ENCODE data around the gene CFAP97D1. TPM values are rescaled to one million over a fixed set of nuclear protein-coding genes. Genes with fewer than 3 reads are reported as not detected.

Gene CFAP97D1
- total and polyA plus RNA-seq, 2 experiments from 2014 or later: 0.07 to 0.10 TPM

DNA sequence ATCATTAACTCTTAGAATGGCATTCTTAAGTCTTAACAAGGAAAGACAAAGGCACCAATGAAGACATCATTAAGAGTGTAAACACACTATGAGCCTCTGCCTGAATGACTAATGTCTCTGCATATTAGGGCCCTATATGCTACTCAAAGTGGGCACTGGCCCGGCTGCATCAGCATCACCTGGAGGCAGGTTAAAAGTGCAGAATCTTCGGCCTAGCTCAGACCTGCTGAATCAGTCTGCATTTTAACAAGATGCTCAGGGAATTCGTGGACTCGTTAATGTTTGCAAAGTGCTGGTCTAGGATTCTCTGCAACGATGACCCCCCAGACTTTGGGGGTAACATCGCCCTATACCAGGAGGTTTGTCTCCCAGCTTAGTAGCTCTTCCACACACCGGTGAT is 46.0 kb downstream of the CFAP97D1 start:
- Histone ChIP-seq H3K4me1 (ENCODE audit: insufficient read depth) (no peaks in the 10 kb centered on the region), H3K9me2 (ENCODE audit: insufficient read depth) (no peaks in the 10 kb centered on the region), H3K4me2 (no peak overlapping the region), H3K27me3 (ENCODE audit: insufficient read depth) (no peaks in the 10 kb centered on the region), H3K36me3 (ENCODE audit: insufficient read depth) (no peaks in the 10 kb centered on the region), H3K79me2 (replicated peaks; ENCODE audit: insufficient read depth) (no peaks in the 10 kb centered on the region), H4K20me1 (replicated peaks; ENCODE audit: insufficient read depth) (no peaks in the 10 kb centered on the region; the same call in 1 of the 2 replicates), H3K4me3 (no peak overlapping the region), H3F3A (replicated peaks; ENCODE audit: low read depth) (no peaks in the 10 kb centered on the region), H3K27ac (ENCODE audit: low read depth) (no peak overlapping the region), H2AFZ (no peak overlapping the region)
- H3K4me1 Mint-ChIP-seq: peaks cover 7% of the 10 kb centered on the region
- ATAC-seq (no peak), DNase-seq (ENCODE audit: low spot score) (no peak)
- peaks cover 7% of the 10 kb centered on the region; the same call in 2 of the 3 replicates for H3K36me3 Mint-ChIP-seq (ENCODE audit: low read depth)
- no peak overlapping the region for H3K27ac Mint-ChIP-seq
- peaks cover 3% of the 10 kb centered on the region for H3K27me3 Mint-ChIP-seq (ENCODE audit: insufficient read depth, low read depth, poor library complexity)
- no peak overlapping the region for H3K4me3 Mint-ChIP-seq
- no peaks in the 10 kb centered on the region for H3K9me3 Mint-ChIP-seq
- TF ChIP-seq ZNF331 (CRISPR knock-in tag; IDR thresholded peaks at IDR 0.05; ENCODE audit: low read depth) (no peak), EZH2 (IDR thresholded peaks at IDR 0.05; ENCODE audit: low read depth, unreplicated experiment) (no peak), ZNF114 (CRISPR knock-in tag; IDR thresholded peaks at IDR 0.05) (no peak), JUNB (IDR thresholded peaks at IDR 0.05; ENCODE audit: unreplicated experiment) (no peak), EZH2phosphoT487 (IDR thresholded peaks at IDR 0.05; ENCODE audit: unreplicated experiment) (no peak), POLR2AphosphoS5 (IDR thresholded peaks at IDR 0.05; ENCODE audit: low read depth) (no peak), NANOG (IDR thresholded peaks at IDR 0.05; ENCODE audit: borderline replicate concordance) (no peak), CREB1 (CRISPR knock-in tag; IDR thresholded peaks at IDR 0.05; ENCODE audit: low read depth) (no peak), STAT1 (IDR thresholded peaks at IDR 0.05; ENCODE audit: unreplicated experiment) (no peak)
- TF ChIP-seq, protein P1, sequence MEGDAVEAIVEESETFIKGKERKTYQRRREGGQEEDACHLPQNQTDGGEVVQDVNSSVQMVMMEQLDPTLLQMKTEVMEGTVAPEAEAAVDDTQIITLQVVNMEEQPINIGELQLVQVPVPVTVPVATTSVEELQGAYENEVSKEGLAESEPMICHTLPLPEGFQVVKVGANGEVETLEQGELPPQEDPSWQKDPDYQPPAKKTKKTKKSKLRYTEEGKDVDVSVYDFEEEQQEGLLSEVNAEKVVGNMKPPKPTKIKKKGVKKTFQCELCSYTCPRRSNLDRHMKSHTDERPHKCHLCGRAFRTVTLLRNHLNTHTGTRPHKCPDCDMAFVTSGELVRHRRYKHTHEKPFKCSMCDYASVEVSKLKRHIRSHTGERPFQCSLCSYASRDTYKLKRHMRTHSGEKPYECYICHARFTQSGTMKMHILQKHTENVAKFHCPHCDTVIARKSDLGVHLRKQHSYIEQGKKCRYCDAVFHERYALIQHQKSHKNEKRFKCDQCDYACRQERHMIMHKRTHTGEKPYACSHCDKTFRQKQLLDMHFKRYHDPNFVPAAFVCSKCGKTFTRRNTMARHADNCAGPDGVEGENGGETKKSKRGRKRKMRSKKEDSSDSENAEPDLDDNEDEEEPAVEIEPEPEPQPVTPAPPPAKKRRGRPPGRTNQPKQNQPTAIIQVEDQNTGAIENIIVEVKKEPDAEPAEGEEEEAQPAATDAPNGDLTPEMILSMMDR (conservative IDR thresholded peaks at IDR 0.05; ENCODE audit: low read depth in 2 of 2): no peak
- TF ChIP-seq, protein P2, sequence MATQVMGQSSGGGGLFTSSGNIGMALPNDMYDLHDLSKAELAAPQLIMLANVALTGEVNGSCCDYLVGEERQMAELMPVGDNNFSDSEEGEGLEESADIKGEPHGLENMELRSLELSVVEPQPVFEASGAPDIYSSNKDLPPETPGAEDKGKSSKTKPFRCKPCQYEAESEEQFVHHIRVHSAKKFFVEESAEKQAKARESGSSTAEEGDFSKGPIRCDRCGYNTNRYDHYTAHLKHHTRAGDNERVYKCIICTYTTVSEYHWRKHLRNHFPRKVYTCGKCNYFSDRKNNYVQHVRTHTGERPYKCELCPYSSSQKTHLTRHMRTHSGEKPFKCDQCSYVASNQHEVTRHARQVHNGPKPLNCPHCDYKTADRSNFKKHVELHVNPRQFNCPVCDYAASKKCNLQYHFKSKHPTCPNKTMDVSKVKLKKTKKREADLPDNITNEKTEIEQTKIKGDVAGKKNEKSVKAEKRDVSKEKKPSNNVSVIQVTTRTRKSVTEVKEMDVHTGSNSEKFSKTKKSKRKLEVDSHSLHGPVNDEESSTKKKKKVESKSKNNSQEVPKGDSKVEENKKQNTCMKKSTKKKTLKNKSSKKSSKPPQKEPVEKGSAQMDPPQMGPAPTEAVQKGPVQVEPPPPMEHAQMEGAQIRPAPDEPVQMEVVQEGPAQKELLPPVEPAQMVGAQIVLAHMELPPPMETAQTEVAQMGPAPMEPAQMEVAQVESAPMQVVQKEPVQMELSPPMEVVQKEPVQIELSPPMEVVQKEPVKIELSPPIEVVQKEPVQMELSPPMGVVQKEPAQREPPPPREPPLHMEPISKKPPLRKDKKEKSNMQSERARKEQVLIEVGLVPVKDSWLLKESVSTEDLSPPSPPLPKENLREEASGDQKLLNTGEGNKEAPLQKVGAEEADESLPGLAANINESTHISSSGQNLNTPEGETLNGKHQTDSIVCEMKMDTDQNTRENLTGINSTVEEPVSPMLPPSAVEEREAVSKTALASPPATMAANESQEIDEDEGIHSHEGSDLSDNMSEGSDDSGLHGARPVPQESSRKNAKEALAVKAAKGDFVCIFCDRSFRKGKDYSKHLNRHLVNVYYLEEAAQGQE (IDR thresholded peaks at IDR 0.05; ENCODE audit: unreplicated experiment): no peak
- TF ChIP-seq, protein P3, sequence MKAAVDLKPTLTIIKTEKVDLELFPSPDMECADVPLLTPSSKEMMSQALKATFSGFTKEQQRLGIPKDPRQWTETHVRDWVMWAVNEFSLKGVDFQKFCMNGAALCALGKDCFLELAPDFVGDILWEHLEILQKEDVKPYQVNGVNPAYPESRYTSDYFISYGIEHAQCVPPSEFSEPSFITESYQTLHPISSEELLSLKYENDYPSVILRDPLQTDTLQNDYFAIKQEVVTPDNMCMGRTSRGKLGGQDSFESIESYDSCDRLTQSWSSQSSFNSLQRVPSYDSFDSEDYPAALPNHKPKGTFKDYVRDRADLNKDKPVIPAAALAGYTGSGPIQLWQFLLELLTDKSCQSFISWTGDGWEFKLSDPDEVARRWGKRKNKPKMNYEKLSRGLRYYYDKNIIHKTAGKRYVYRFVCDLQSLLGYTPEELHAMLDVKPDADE (IDR thresholded peaks at IDR 0.05): no peak
- TF ChIP-seq, protein P4, sequence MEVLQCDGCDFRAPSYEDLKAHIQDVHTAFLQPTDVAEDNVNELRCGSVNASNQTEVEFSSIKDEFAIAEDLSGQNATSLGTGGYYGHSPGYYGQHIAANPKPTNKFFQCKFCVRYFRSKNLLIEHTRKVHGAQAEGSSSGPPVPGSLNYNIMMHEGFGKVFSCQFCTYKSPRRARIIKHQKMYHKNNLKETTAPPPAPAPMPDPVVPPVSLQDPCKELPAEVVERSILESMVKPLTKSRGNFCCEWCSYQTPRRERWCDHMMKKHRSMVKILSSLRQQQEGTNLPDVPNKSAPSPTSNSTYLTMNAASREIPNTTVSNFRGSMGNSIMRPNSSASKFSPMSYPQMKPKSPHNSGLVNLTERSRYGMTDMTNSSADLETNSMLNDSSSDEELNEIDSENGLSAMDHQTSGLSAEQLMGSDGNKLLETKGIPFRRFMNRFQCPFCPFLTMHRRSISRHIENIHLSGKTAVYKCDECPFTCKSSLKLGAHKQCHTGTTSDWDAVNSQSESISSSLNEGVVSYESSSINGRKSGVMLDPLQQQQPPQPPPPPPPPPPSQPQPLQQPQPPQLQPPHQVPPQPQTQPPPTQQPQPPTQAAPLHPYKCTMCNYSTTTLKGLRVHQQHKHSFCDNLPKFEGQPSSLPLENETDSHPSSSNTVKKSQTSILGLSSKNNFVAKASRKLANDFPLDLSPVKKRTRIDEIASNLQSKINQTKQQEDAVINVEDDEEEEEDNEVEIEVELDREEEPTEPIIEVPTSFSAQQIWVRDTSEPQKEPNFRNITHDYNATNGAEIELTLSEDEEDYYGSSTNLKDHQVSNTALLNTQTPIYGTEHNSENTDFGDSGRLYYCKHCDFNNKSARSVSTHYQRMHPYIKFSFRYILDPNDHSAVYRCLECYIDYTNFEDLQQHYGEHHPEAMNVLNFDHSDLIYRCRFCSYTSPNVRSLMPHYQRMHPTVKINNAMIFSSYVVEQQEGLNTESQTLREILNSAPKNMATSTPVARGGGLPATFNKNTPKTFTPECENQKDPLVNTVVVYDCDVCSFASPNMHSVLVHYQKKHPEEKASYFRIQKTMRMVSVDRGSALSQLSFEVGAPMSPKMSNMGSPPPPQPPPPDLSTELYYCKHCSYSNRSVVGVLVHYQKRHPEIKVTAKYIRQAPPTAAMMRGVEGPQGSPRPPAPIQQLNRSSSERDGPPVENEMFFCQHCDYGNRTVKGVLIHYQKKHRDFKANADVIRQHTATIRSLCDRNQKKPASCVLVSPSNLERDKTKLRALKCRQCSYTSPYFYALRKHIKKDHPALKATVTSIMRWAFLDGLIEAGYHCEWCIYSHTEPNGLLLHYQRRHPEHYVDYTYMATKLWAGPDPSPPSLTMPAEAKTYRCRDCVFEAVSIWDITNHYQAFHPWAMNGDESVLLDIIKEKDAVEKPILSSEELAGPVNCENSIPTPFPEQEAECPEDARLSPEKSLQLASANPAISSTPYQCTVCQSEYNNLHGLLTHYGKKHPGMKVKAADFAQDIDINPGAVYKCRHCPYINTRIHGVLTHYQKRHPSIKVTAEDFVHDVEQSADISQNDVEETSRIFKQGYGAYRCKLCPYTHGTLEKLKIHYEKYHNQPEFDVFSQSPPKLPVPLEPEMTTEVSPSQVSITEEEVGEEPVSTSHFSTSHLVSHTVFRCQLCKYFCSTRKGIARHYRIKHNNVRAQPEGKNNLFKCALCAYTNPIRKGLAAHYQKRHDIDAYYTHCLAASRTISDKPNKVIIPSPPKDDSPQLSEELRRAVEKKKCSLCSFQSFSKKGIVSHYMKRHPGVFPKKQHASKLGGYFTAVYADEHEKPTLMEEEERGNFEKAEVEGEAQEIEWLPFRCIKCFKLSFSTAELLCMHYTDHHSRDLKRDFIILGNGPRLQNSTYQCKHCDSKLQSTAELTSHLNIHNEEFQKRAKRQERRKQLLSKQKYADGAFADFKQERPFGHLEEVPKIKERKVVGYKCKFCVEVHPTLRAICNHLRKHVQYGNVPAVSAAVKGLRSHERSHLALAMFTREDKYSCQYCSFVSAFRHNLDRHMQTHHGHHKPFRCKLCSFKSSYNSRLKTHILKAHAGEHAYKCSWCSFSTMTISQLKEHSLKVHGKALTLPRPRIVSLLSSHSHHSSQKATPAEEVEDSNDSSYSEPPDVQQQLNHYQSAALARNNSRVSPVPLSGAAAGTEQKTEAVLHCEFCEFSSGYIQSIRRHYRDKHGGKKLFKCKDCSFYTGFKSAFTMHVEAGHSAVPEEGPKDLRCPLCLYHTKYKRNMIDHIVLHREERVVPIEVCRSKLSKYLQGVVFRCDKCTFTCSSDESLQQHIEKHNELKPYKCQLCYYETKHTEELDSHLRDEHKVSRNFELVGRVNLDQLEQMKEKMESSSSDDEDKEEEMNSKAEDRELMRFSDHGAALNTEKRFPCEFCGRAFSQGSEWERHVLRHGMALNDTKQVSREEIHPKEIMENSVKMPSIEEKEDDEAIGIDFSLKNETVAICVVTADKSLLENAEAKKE (CRISPR knock-in tag; IDR thresholded peaks at IDR 0.05): no peak

All from GM23338 (cell line).